GM12873 (cell line): ENCODE measurements around the gene POLR3GL.

Experiments used
- TF ChIP-seq, protein P1 (sequence below): IDR thresholded peaks from 2 replicates; pipeline ENCODE4 v1.5.1; 2012; ENCODE audit warnings: low read depth, mild to moderate bottlenecking, moderate library complexity, low read length, control low read depth; ENCODE audit not compliant: insufficient read depth; ENCODE audit errors: missing control alignments

POLR3GL gene

DNA sequence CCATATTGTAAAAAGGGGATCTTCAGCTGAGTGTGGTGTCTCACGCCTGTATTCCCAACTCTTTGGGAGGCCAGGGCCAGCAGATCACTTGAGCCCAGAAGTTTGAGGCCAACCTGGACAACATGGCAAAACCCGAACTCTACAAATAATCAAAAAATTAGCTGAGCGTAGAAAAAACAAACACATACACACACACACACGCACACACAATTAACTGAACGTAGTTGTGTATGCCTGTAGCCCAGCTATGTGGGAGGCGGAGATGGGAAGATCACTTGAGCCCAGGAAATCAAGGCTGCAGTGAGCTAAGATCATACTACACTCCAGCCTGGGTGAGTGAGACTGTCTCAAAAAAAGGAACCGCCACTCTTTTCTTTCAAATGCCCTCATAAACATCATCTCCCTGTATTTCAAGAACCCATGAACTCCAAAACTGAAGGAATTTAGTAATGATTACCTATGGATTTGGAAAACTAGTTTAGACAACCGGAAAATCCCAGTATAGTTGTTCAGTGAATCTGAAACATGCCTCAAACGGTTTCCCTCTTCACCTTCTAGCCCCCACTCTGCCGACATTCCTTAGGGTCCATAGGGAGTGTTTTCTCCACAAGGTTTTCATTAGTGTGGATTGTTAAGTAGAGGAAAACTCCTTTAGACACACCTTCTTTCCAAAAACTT, 27.4 kb downstream of the POLR3GL start:
- TF ChIP-seq, protein P1, sequence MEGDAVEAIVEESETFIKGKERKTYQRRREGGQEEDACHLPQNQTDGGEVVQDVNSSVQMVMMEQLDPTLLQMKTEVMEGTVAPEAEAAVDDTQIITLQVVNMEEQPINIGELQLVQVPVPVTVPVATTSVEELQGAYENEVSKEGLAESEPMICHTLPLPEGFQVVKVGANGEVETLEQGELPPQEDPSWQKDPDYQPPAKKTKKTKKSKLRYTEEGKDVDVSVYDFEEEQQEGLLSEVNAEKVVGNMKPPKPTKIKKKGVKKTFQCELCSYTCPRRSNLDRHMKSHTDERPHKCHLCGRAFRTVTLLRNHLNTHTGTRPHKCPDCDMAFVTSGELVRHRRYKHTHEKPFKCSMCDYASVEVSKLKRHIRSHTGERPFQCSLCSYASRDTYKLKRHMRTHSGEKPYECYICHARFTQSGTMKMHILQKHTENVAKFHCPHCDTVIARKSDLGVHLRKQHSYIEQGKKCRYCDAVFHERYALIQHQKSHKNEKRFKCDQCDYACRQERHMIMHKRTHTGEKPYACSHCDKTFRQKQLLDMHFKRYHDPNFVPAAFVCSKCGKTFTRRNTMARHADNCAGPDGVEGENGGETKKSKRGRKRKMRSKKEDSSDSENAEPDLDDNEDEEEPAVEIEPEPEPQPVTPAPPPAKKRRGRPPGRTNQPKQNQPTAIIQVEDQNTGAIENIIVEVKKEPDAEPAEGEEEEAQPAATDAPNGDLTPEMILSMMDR: no peak

DNA sequence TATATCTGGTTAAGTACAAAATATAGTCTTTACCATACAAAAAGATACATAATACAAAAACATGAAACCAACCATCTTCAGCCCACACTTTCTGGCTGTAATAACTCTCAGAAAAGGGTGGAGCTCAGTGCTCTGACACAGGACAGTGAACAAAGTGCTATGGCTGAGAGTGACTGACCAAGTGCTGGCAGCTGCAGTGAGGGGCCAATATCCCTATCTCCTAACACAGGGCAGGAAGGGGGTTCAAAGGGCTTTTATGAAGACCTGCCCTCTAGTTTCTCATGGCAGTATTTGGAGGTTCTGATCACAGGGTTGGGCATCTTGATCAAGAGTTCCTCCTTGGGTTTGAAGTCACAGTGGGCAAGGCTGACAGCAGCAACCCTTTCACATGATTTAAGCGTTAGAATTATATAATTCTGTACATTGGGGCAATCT, 28.0 kb downstream of the POLR3GL start:
- TF ChIP-seq, protein P1: no peak

DNA sequence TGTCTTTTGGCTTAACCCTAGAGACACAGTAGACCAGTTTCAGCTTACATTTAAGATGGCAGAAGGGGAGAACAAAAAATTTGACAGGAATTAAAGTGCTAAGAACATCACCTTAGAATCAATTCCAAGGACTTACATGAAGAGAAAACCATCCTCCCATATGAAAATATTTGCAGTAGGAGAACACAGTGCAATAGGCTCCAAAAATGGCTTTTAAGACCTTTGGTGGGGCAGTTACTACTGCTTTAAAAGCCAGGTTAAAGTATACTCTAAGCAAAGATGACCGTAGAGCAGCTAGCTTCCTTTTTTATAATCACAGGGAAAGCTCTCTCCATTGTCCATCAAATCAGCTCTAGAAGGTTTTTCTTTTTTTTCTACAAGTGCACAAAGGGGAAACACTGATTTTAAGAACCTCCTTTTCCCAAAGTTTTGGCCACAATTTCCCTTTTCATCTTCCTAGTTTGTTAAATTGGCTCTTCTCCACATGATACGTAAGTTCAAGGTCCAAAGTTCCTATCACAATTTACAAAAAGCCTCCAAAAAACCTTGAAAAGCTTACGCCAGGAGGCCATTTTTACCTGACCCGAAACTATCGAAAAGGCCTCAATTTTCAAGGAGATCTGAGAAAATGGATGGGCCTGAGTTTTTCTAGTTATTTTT, 28.6 kb downstream of the POLR3GL start:
- TF ChIP-seq, protein P1: no peak

DNA sequence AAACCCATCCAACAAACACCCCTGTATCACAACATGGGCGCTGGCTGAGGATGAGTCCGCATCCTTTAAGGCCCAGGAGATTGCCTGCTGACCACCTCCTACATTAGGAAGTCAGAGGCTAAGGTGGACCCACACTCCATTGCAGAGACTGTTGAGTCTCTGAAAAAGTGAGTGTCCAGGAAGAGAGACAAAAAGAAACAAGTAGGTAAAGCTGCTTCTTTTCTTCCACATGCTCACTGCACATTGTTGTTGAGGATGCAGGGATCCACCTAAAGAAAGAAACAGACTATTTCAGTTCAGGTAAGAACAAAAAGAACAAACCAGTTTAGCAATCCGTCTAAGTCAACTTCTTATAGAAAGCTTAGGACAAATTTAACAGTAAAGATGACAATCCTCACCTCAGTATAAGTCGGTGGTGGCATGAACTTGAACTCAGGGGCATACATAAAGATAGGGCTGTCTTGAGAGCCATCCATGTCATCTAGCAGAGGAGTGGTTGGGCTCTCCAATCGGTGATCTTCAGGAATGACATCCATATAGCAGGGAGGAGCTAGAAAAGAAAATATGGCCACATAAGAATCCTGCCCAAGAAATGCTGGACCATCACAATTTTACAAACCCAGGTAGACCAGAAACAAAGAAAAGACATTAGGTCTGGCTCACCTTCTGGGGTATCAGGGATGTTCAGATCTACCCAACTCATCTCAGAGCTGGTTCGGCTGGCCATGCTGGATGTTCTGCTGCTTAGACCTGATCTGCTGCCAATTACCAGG, 29.3 kb downstream of the POLR3GL start:
- TF ChIP-seq, protein P1: no peak

DNA sequence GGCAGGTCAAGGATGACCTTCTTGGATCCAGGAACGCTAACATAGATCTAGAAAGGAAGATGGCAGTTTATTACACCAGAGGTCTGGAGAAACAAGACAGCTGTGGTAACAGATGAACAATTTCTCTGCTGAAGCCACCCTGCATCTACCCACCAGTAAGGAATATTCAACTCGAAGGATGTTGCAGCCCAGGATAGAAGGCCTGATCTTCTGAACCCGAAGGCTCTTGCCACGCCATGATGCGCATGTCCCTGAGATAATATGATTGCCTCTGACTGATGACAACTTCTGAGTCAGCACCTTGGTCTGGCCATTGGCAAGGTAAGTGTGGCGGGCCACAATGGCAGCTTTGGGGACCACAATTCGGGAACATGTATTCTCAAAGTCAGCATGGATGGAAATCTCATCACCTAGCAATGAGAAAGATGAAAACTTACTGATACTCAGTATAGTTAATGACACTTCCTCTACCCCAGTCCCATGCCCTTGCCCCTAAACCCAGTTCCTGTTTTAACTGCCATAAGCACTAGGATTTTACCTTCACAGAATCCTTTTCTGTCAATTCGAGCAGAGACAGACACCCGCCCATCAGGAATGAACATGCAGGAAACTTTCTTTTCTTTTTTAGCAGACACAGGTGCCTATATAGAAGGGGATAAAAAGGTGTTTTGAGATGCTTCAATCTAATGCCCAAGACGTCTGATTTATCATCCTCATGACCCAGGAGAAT, 30.1 kb downstream of the POLR3GL start:
- TF ChIP-seq, protein P1: no peak

DNA sequence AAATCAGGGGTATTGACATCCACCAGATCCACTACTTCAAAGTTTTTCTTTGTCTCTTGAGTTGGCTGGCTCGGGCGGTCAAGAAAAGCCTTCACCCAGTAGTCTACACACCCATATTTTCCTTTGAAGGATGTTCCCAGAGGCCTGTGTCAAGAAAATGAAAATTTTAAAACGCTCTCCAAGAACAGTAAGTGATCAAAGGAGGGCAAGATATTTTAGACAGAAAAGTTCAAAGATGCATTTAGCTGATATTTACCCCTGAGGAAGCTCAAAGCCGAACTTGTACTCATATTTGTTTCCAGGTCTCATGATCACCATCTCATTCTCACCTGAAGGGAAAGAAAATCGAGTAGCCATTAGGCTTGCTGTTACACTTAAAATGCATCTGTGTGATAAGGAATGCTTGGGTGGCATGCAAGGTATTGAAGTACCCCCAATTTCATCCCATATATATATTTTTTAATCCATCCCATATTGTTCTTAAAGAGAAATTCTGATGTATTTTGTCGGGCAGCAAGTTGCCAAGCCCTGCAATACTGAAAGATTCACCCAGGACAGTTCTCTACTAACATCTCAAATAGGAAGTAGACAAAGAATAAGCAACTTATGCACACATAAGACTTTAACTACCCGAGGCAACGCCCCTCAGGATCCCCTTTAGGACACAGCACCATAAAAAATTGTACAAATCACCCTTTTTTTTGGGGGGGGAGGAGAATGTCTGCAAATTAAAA, 30.8 kb downstream of the POLR3GL start:
- TF ChIP-seq, protein P1: no peak
